Body of pancreas (tissue), 4 donors: ENCODE results near the gene LINC01488. TPM values are rescaled to one million over a fixed set of nuclear protein-coding genes. Genes with fewer than 3 reads are reported as not detected.

Experiments used
- ATAC-seq: fragments of 150-250 bp; one replicate; pipeline ENCODE4 v1.9.1; 2016
- DNase-seq, 4 donors: peaks; one replicate each; pipeline ENCODE4 v3.0.0-alpha.2; 2019
- H3K27ac ChIP-seq, 4 donors: fragments of 200-600 bp; sonication (generic); 1 replicate in 3 of 4; 2 replicates in 1 of 4; pipeline versions ENCODE4 v1.5.1 to v1.6.1; 2016 to 2019; ENCODE audit warnings: mild to moderate bottlenecking in 1 of 4, mixed read lengths in 1 of 4, moderate library complexity in 1 of 4
- H3K27me3 ChIP-seq, 2 donors: fragments of 200-600 bp; sonication (generic); one replicate each; pipeline ENCODE4 v1.6.0; 2016; ENCODE audit warnings: mild to moderate bottlenecking in 1 of 2
- H3K36me3 ChIP-seq, 2 donors: fragments of 200-600 bp; sonication (generic); replicated peaks in 1 of 2; 2 replicates each; pipeline ENCODE4 v1.5.1; 2016; ENCODE audit warnings: low read depth in 2 of 2; ENCODE audit not compliant: insufficient read depth in 1 of 2
- H3K4me1 ChIP-seq: fragments of 200-600 bp; sonication (generic); one replicate; pipeline ENCODE4 v1.6.0; 2016
- H3K4me3 ChIP-seq, 2 donors: fragments of 200-600 bp; sonication (generic); 1 replicate in 1 of 2; 2 replicates in 1 of 2; pipeline ENCODE4 v1.5.1; 2016 to 2019
- H3K9me3 ChIP-seq, 3 donors: fragments of 200-600 bp; sonication (generic); 1 replicate in 2 of 3; 2 replicates in 1 of 3; pipeline ENCODE4 v1.5.1; 2016
- CTCF ChIP-seq, 7 experiments: fragments of 450-650 bp in 4 of 7; fragments of 200-600 bp in 3 of 7; sonication (generic) in 3 of 7; IDR thresholded peaks; one replicate each; pipeline ENCODE4 v1.5.1; 2016 to 2019; ENCODE audit warnings: antibody characterized with exemption in 7 of 7
- POLR2A ChIP-seq, 3 donors: fragments of 450-650 bp; IDR thresholded peaks; one replicate each; pipeline ENCODE4 v1.6.1; 2016; ENCODE audit warnings: antibody characterized with exemption in 3 of 3, mild to moderate bottlenecking in 2 of 3
- WGBS, 2 donors: methylation state at CpG; one replicate each; pipeline ENCODE4 v1.1.5; 2017; 5-methylcytosine and 5-hydroxymethylcytosine counted together
- intact Hi-C: fragments of 100-400 bp; cut with DNase I; formaldehyde crosslinking; loops from one replicate; pipeline ENCODE4 v1.15.1; 2023
- total RNA-seq, 2 donors: library from RNA; depleted of rRNA; stranded (reverse); fragments of >200 nt; gene quantifications; one replicate each; pipeline ENCODE4 v1.1.0, GENCODE V29; 2016

LINC01488 gene
- total RNA-seq, 2 donors from 2014 or later = not detected

GRCh38 chr11:69435161-69435986 is 46.1 kb upstream of the LINC01488 start:
- H3K4me3 ChIP-seq = no peak overlapping the region
- no peak for TF ChIP-seq CTCF (IDR thresholded peaks at IDR 0.05)
- TF ChIP-seq POLR2A (IDR thresholded peaks at IDR 0.05) = no peak
- H3K9me3 ChIP-seq = no peaks in the 10 kb centered on the region
- H3K27me3 ChIP-seq = no peaks in the 10 kb centered on the region
- peaks cover 7% of the 10 kb centered on the region for H3K4me1 ChIP-seq
- peak in 1 of 4 donors; percentile 3 for DNase-seq
- H3K27ac ChIP-seq = no peak overlapping the region
- ATAC-seq = no peak
- H3K36me3 ChIP-seq = no peaks in the 10 kb centered on the region
- intact Hi-C loops = no loop called here
- 64 to 71% methylated on average over 14 to 15 of the region's 15 CpGs for WGBS, 2 donors

GRCh38 chr11:69436041-69436982 is 45.2 kb upstream of the LINC01488 start:
- TF ChIP-seq CTCF (IDR thresholded peaks at IDR 0.05) (no peak), POLR2A (IDR thresholded peaks at IDR 0.05) (no peak)
- H3K4me3 ChIP-seq = no peak overlapping the region
- H3K4me1 ChIP-seq = peaks cover 7% of the 10 kb centered on the region
- no peaks in the 10 kb centered on the region for H3K36me3 ChIP-seq
- ATAC-seq (no peak), DNase-seq (peak in 1 of 4 donors; percentile 8)
- intact Hi-C loops = no loop called here
- WGBS, 2 donors = 80 to 83% methylated on average over 13 to 22 of the region's 22 CpGs
- H3K27me3 ChIP-seq = no peaks in the 10 kb centered on the region
- H3K9me3 ChIP-seq = no peaks in the 10 kb centered on the region
- H3K27ac ChIP-seq = peak overlapping the region in 2 of 4 donors; percentile 69 to 74

- Histone ChIP-seq H3K4me3 (no peak overlapping the region), H3K27me3 (no peaks in the 10 kb centered on the region), H3K36me3 (no peaks in the 10 kb centered on the region), H3K9me3 (no peaks in the 10 kb centered on the region), H3K4me1 (peaks cover 9% of the 10 kb centered on the region), H3K27ac (peak overlapping the region in 2 of 4 donors; percentile 69 to 74)
- intact Hi-C loops = no loop called here
- TF ChIP-seq POLR2A (IDR thresholded peaks at IDR 0.05) = no peak
- peak in 3 of 7 experiments; percentile 15 to 27 (median 24) for TF ChIP-seq CTCF (IDR thresholded peaks at IDR 0.05)
- DNase-seq (peak in 3 of 4 donors; percentile 52 to 68 (median 67)), ATAC-seq (peak; percentile 84)
- 52 to 53% methylated on average over 7 to 15 of the region's 15 CpGs for WGBS, 2 donors
Measured at GRCh38 chr11:69437001-69437875, 44.2 kb upstream of the LINC01488 start.

GRCh38 chr11:69437876-69438205 is 43.6 kb upstream of the LINC01488 start:
- Histone ChIP-seq H3K4me1 (peaks cover 15% of the 10 kb centered on the region), H3K27me3 (no peaks in the 10 kb centered on the region), H3K36me3 (no peaks in the 10 kb centered on the region), H3K9me3 (no peaks in the 10 kb centered on the region), H3K4me3 (no peak overlapping the region), H3K27ac (peak overlapping the region in 1 of 4 donors; percentile 69)
- ATAC-seq = no peak
- intact Hi-C loops = no loop called here
- 81 to 100% methylated on average over 1 to 8 of the region's 9 CpGs for WGBS, 2 donors
- TF ChIP-seq CTCF (IDR thresholded peaks at IDR 0.05) (no peak), POLR2A (IDR thresholded peaks at IDR 0.05) (no peak)
- DNase-seq = no peak
